ENCODE results near the gene CIITA.

The CIITA gene

GRCh38 chr16:10880594-10881452 lies 3.8 kb downstream of the CIITA start:
- DNase-seq (ENCODE audit: low read depth) = no peak

- DNase-seq (ENCODE audit: low read depth) = no peak
Observed at GRCh38 chr16:10881479-10882030, 4.6 kb downstream of the CIITA start.

GRCh38 chr16:10883004-10883403 lies 6.0 kb downstream of the CIITA start:
- DNase-seq (ENCODE audit: low read depth) = no peak

- no peak for DNase-seq (ENCODE audit: low read depth)
Observed at GRCh38 chr16:10885246-10885645, 8.2 kb downstream of the CIITA start.

- no peak for DNase-seq (ENCODE audit: low read depth)
Observed at GRCh38 chr16:10888320-10888937, 11.4 kb downstream of the CIITA start.

- DNase-seq (ENCODE audit: low read depth) = no peak
Observed at GRCh38 chr16:10889855-10890254, 12.9 kb downstream of the CIITA start.

GRCh38 chr16:10892782-10893318 lies 15.8 kb downstream of the CIITA start:
- no peak for DNase-seq (ENCODE audit: low read depth)

GRCh38 chr16:10895053-10895946 lies 18.3 kb downstream of the CIITA start:
- DNase-seq (ENCODE audit: low read depth) = no peak

GRCh38 chr16:10896165-10896564 lies 19.2 kb downstream of the CIITA start:
- no peak for DNase-seq (ENCODE audit: low read depth)

GRCh38 chr16:10896723-10897122 lies 19.7 kb downstream of the CIITA start:
- DNase-seq (ENCODE audit: low read depth) = no peak

- DNase-seq (ENCODE audit: low read depth) = no peak
Observed at GRCh38 chr16:10897134-10897533, 20.1 kb downstream of the CIITA start.

GRCh38 chr16:10902999-10903398 lies 26.0 kb downstream of the CIITA start:
- DNase-seq (ENCODE audit: low read depth) = no peak

- DNase-seq (ENCODE audit: low read depth) = no peak
Observed at GRCh38 chr16:10906482-10906881, 29.5 kb downstream of the CIITA start.

GRCh38 chr16:10906914-10907756 lies 30.1 kb downstream of the CIITA start:
- DNase-seq (ENCODE audit: low read depth) = no peak

GRCh38 chr16:10907757-10908045 lies 30.7 kb downstream of the CIITA start:
- DNase-seq (ENCODE audit: low read depth) = no peak

GRCh38 chr16:10911267-10911666 lies 34.3 kb downstream of the CIITA start:
- no peak for DNase-seq (ENCODE audit: low read depth)

GRCh38 chr16:10916534-10916933 lies 39.5 kb downstream of the CIITA start:
- no peak for DNase-seq (ENCODE audit: low read depth)

- DNase-seq (ENCODE audit: low read depth) = peak; percentile 87
Observed at GRCh38 chr16:10918294-10919002, 41.4 kb downstream of the CIITA start.

- no peak for DNase-seq (ENCODE audit: low read depth)
Observed at GRCh38 chr16:10919003-10919351, 42.0 kb downstream of the CIITA start.

GRCh38 chr16:10920726-10921427 lies 43.9 kb downstream of the CIITA start:
- no peak for DNase-seq (ENCODE audit: low read depth)

All from non-pigmented ciliary epithelial cell (primary cell).